C4-2B (cell line): ENCODE data around the gene ZNF385B.

ENCODE experiments used
- ZFX ChIP-seq: fragments of 450-650 bp; IDR thresholded peaks from 2 replicates; pipeline ENCODE4 v1.6.1; 2017
- TF ChIP-seq, protein P1 (sequence below): fragments of 450-650 bp; conservative IDR thresholded peaks from 2 replicates; pipeline ENCODE4 v1.5.1; 2017; ENCODE audit warnings: mild to moderate bottlenecking

GRCh38 chr2:179793238-179793637 is 68.2 kb downstream of the ZNF385B start:
- TF ChIP-seq, protein P1, sequence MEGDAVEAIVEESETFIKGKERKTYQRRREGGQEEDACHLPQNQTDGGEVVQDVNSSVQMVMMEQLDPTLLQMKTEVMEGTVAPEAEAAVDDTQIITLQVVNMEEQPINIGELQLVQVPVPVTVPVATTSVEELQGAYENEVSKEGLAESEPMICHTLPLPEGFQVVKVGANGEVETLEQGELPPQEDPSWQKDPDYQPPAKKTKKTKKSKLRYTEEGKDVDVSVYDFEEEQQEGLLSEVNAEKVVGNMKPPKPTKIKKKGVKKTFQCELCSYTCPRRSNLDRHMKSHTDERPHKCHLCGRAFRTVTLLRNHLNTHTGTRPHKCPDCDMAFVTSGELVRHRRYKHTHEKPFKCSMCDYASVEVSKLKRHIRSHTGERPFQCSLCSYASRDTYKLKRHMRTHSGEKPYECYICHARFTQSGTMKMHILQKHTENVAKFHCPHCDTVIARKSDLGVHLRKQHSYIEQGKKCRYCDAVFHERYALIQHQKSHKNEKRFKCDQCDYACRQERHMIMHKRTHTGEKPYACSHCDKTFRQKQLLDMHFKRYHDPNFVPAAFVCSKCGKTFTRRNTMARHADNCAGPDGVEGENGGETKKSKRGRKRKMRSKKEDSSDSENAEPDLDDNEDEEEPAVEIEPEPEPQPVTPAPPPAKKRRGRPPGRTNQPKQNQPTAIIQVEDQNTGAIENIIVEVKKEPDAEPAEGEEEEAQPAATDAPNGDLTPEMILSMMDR: no peak
- no peak for TF ChIP-seq ZFX
